DOHH2 (cell line): ENCODE data around the gene P2RX7.

Experiments
- H3F3A ChIP-seq: fragments of 200-600 bp; sonication (generic), shearing (Covaris generic); 2 replicates; pipeline ENCODE4 v1.6.0; 2016; ENCODE audit warnings: antibody characterized with exemption, mild to moderate bottlenecking; ENCODE audit not compliant: control insufficient read depth, insufficient read depth
- H3K27ac ChIP-seq: fragments of 200-600 bp; sonication (generic); 2 replicates; pipeline ENCODE4 v1.5.1; 2014; ENCODE audit warnings: low read depth, mild to moderate bottlenecking, low read length, moderate library complexity
- H3K27me3 ChIP-seq: fragments of 200-600 bp; sonication (generic); 2 replicates; pipeline ENCODE4 v1.6.1; 2014; ENCODE audit warnings: mild to moderate bottlenecking, low read length, mixed read lengths; ENCODE audit not compliant: control insufficient read depth
- H3K36me3 ChIP-seq: fragments of 200-600 bp; sonication (generic); 2 replicates; pipeline ENCODE4 v1.6.1; 2014; ENCODE audit warnings: mild to moderate bottlenecking, low read length, moderate library complexity, mixed read lengths; ENCODE audit not compliant: control insufficient read depth
- H3K4me1 ChIP-seq: fragments of 200-600 bp; sonication (generic); 2 replicates; pipeline ENCODE4 v1.6.1; 2014; ENCODE audit warnings: mild to moderate bottlenecking, low read length, mixed read lengths; ENCODE audit not compliant: control insufficient read depth
- H3K4me2 ChIP-seq: fragments of 200-600 bp; sonication (generic); 2 replicates; pipeline ENCODE4 v1.6.0; 2014; ENCODE audit warnings: mild to moderate bottlenecking, low read length, moderate library complexity
- H3K4me3 ChIP-seq: fragments of 200-600 bp; sonication (generic); 2 replicates; pipeline ENCODE4 v1.5.1; 2014; ENCODE audit warnings: mild to moderate bottlenecking, low read length, mixed read lengths
- H3K79me2 ChIP-seq: fragments of 200-600 bp; sonication (generic); 2 replicates; pipeline ENCODE4 v1.6.1; 2014; ENCODE audit warnings: mild to moderate bottlenecking, low read length, mixed read lengths; ENCODE audit not compliant: control insufficient read depth
- H3K9me2 ChIP-seq: fragments of 200-600 bp; sonication (generic); replicated peaks from 2 replicates; pipeline ENCODE4 v1.6.1; 2014; ENCODE audit warnings: mild to moderate bottlenecking, low read length, mixed read lengths; ENCODE audit not compliant: control insufficient read depth
- H3K9me3 ChIP-seq: fragments of 200-600 bp; sonication (generic); 2 replicates; pipeline ENCODE4 v1.6.1; 2014; ENCODE audit warnings: antibody characterized with exemption, low read length, mixed read lengths; ENCODE audit not compliant: control insufficient read depth, insufficient read depth
- H4K20me1 ChIP-seq: fragments of 200-600 bp; sonication (generic); 2 replicates; pipeline ENCODE4 v1.6.0; 2014; ENCODE audit warnings: low read depth, mild to moderate bottlenecking, antibody characterized with exemption, low read length, moderate library complexity; ENCODE audit not compliant: control insufficient read depth, insufficient read depth
- EZH2phosphoT487 ChIP-seq: fragments of 200-600 bp; sonication (generic); IDR thresholded peaks from 2 replicates; pipeline ENCODE4 v1.6.1; 2017; ENCODE audit warnings: borderline replicate concordance, mild to moderate bottlenecking, antibody characterized with exemption, low read length, moderate library complexity, mixed read lengths
- TF ChIP-seq, protein P1 (sequence below): fragments of 200-600 bp; sonication (generic); IDR thresholded peaks from one replicate; pipeline ENCODE4 v1.5.1; 2014; ENCODE audit warnings: antibody characterized with exemption, mild to moderate bottlenecking, low read depth, low read length; ENCODE audit not compliant: poor library complexity, severe bottlenecking

Gene P2RX7

DNA sequence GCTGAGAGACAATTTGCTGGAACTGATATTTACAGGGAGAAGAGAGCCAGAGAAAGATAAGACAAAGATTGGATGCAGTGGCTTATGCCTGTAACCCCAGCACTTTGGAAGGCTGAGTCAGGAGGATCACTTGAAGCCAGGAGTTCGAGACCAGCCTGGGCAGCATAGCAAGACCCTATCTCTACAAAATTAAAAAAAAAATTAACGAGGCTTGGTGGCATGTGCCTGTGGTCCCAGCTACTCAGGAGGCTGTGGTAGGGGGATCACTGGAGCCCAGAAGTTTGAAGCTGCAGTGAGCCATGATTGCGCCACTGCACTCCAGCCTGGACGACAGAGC is 2.9 kb upstream of the P2RX7 start:
- Histone ChIP-seq H3K9me2 (no peaks in the 10 kb centered on the region), H4K20me1 (no peaks in the 10 kb centered on the region), H3F3A (no peaks in the 10 kb centered on the region; the same call in 1 of the 2 replicates), H3K36me3 (no peaks in the 10 kb centered on the region), H3K79me2 (no peaks in the 10 kb centered on the region), H3K4me1 (peaks cover 28% of the 10 kb centered on the region), H3K27me3 (peaks cover 20% of the 10 kb centered on the region), H3K4me3 (peak overlapping the region; percentile 43; the same call in 1 of the 2 replicates), H3K27ac (no peak overlapping the region), H3K4me2 (peak overlapping the region; percentile 55; the same call in 1 of the 2 replicates), H3K9me3 (peaks cover 4% of the 10 kb centered on the region)
- TF ChIP-seq, protein P1, sequence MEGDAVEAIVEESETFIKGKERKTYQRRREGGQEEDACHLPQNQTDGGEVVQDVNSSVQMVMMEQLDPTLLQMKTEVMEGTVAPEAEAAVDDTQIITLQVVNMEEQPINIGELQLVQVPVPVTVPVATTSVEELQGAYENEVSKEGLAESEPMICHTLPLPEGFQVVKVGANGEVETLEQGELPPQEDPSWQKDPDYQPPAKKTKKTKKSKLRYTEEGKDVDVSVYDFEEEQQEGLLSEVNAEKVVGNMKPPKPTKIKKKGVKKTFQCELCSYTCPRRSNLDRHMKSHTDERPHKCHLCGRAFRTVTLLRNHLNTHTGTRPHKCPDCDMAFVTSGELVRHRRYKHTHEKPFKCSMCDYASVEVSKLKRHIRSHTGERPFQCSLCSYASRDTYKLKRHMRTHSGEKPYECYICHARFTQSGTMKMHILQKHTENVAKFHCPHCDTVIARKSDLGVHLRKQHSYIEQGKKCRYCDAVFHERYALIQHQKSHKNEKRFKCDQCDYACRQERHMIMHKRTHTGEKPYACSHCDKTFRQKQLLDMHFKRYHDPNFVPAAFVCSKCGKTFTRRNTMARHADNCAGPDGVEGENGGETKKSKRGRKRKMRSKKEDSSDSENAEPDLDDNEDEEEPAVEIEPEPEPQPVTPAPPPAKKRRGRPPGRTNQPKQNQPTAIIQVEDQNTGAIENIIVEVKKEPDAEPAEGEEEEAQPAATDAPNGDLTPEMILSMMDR = no peak
- no peak for TF ChIP-seq EZH2phosphoT487

DNA sequence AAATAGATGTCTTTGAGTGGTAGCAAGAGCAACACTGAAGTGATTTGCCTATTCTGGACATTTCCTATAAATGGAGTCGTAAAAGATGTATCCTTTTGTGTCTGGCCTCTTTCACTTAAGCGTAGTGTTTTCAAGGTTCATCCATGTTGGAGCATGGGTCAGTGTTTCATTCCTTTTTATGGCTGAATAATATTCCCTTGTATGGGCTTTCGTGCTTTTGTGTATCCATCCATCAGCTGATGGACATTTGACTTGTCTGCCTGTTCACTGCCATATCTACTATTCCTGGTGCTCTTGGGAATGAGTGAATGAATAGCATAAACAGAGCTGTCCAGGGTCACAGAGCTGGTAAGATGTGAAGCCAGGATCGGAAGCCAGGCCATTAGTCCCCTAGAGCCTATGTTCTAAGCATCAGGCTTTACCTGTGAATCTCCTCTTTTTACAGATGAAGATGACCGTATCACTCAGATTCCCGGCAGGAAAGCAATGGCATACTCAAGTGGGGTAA is 1.8 kb upstream of the P2RX7 start:
- H4K20me1 ChIP-seq = no peaks in the 10 kb centered on the region
- no peak overlapping the region for H3K27ac ChIP-seq
- H3K4me3 ChIP-seq = no peak overlapping the region
- peaks cover 4% of the 10 kb centered on the region for H3K9me3 ChIP-seq
- no peaks in the 10 kb centered on the region for H3K36me3 ChIP-seq
- H3K4me2 ChIP-seq = no peak overlapping the region
- H3K27me3 ChIP-seq = peaks cover 20% of the 10 kb centered on the region
- no peaks in the 10 kb centered on the region; the same call in 1 of the 2 replicates for H3F3A ChIP-seq
- peaks cover 28% of the 10 kb centered on the region for H3K4me1 ChIP-seq
- no peaks in the 10 kb centered on the region for H3K79me2 ChIP-seq
- H3K9me2 ChIP-seq = no peaks in the 10 kb centered on the region
- TF ChIP-seq EZH2phosphoT487 = no peak
- TF ChIP-seq, protein P1 = no peak

DNA sequence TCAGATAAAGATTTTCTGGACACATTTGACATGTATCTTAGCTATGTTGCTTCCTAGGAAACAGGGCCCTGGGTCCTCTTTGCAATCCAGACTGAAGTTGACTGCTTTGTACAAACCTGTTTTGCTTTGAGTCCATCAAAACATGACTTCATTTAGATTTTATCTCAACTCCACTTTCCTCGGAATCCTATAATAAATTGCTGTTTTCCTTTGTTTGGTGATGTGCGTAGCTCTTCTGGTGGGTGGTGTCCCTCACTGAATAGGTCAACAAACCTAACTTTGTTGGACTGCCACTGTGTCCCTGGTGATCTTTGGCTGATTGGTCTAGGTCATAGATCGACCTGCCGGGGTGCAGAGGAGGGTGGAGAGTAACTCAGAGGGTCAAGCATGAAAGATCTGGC is 735 bp upstream of the P2RX7 start:
- Histone ChIP-seq H3K79me2 (no peaks in the 10 kb centered on the region), H3K27me3 (peaks cover 20% of the 10 kb centered on the region), H3K4me2 (no peak overlapping the region), H3K4me1 (peaks cover 28% of the 10 kb centered on the region), H3K4me3 (no peak overlapping the region), H3K36me3 (no peaks in the 10 kb centered on the region), H3K9me2 (no peaks in the 10 kb centered on the region), H3K9me3 (peaks cover 4% of the 10 kb centered on the region), H3F3A (no peaks in the 10 kb centered on the region; the same call in 1 of the 2 replicates), H3K27ac (no peak overlapping the region), H4K20me1 (no peaks in the 10 kb centered on the region)
- TF ChIP-seq, protein P1 = no peak
- TF ChIP-seq EZH2phosphoT487 = no peak
